RCC 7860 (cell line): ENCODE measurements around the gene PTPRN2.

Experiments used
- DNase-seq: peaks from one replicate; pipeline ENCODE4 v3.0.0-alpha.2; 2015; ENCODE audit warnings: low spot score
- FAIRE-seq: peaks from 2 replicates; lab custom pipeline; 2012; peaks lifted over from hg19 to GRCh38; lab: Jason Lieb, UNC

The PTPRN2 gene

GRCh38 chr7:157694376-157694665 lies 893.3 kb downstream of the PTPRN2 start:
- DNase-seq (no peak), FAIRE-seq (no peak)

DNA sequence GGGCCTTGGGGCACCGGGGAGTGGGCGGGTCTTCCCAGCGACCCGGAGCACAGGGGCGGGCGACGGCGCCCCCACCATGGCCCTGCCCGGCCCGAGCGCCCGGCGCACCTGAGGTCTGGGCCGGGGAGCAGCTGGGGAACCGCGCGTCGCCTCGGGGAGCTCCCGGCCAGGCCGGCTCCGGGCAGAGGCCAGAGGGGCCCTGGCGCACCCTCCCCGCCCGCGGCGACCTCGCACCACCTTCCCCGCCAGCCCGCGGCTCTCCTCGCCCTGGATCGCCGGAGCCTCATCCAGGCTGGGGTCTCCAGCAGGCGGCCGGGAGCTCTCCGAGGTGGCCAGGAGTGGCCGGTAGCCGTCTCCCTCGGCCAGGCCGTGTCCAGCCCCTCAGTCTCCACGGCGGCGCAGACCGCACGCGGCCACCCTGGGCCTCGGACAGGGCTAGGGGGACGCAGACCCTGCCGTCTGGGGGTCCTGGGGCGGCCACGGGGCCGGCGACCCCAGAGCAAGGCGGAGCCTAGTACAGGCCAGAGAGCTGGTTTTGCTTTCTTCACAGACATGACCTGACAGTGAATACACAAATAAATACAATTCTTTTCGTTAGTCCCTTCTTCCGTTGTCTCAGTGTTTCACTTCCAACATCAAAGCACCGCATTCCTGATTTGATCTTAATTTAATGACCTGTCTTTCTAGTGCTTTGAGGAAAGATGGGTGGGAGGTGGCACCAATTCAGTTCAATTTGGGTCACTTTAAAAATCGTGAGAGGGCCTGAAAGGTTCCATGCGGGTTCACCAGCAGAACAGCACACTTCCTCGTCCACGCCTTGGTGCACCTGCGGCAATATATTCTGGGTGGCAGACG lies 893.9 kb downstream of the PTPRN2 start:
- DNase-seq: no peak
- no peak for FAIRE-seq

GRCh38 chr7:157693071-157693520 lies 894.5 kb downstream of the PTPRN2 start:
- DNase-seq (no peak), FAIRE-seq (no peak)

DNA sequence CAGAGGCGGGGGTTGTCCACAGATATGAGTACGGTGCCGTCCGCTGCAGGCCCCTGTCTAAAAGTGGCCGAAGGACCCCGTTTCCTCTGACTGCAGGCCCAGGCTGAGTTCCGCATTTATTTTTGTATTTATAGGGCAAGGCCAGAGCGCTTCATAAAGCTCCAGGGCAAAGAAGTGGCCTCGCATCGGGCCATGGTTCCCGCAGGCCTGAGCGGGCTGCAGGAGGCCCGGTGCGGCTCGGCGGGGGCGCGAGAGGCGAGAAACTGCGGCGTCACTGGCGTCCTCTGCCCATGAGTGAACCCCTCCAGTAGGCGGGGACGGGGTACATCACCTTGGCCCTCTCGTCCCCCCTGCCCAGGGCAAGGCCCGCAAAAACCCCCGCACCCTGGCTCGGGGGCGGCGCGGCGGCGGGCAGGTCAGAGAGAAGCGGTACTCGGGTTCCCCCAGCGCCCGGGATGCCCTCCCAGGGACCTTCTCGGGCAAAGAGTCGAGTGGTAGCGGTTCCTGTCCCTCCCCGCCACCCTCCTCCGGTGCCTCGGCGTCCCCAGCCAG lies 895.1 kb downstream of the PTPRN2 start:
- FAIRE-seq (no peak), DNase-seq (no peak)

DNA sequence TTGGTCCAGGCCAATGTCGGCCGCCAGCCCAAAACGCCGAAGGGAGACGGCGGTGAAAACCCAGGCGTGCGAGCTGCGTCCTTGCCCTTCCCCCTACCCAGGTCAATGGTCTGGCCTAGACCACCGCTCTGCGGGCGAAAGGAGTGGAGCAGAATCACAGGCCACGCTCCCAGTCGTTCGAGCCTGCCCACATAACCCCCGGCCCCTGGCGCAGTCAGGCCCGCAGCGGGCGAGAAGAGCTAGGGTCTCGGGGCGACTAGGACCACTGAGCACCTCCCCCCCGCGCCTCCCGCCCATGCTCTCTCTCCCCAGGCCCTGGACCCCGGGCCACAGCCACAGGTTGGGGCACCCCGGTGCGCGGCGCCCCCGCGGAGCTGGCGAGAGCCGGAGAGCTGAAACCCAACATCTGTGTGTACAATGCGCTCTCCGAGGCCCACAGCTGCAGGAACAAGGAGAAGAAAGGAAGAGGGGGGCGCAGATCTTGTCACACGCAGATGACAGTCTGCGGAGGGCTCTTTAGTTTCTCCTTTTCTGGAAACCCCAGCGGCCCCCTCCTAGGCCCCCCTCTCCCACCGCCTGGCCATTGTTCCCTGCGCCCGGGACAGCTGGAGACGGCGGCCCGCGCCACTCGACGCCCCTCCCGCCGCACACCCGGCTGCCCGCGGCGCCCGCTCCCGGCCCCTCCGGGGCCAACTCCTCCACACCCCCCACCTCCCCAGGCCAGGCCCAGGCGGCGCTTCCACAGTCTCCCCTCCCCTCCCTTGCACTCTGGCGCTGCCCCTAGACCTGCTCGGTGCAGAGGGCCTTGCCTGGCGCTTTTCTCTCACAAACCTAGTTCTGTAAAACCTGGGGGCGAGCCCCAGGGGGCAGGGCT lies 895.8 kb downstream of the PTPRN2 start:
- DNase-seq: no peak
- FAIRE-seq: no peak

GRCh38 chr7:157690833-157691585 lies 896.6 kb downstream of the PTPRN2 start:
- DNase-seq: no peak
- FAIRE-seq: no peak

- FAIRE-seq (no peak), DNase-seq (no peak)
Measured at GRCh38 chr7:157690058-157690832, 897.4 kb downstream of the PTPRN2 start.

GRCh38 chr7:157689269-157690057 lies 898.2 kb downstream of the PTPRN2 start:
- DNase-seq: no peak

GRCh38 chr7:157688533-157689268 lies 898.9 kb downstream of the PTPRN2 start:
- no peak for FAIRE-seq

More at GRCh38 chr7:157689269-157690057, 898.2 kb downstream of the PTPRN2 start:
- no peak for FAIRE-seq

DNA sequence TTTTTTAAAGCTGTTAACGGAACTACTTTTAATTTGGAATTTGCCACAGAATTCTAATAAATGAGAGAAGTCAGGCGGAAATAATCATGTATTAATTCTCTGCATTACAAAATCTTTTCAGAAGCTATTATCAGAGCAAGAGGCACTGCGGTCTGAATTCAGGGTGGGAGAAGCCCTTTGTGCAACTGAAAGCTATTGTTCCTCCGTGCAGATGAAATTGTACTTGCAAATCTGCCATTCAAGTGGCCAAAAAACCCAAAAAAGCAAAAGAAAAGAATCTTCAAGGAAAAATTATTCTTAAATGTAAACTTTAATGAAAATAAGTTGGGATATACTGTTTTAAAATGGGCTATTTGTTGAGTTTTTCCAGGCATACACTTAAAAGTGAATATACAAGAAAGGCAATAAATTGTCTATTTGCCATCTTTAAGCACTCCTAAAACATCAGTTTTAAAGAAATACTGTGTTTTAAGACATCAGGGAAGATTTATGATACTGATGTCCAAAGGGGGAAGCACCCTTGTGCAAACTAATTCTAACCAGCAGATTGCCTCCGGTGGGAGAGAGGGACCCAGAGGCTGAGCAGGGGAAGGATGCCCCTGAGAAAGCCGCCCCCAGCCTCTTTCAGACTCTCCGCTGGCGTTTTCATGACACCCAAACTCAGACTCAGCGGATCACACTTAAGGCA lies 899.6 kb downstream of the PTPRN2 start:
- no peak for FAIRE-seq
- DNase-seq: no peak

More at GRCh38 chr7:157688533-157689268, 898.9 kb downstream of the PTPRN2 start:
- DNase-seq: no peak

DNA sequence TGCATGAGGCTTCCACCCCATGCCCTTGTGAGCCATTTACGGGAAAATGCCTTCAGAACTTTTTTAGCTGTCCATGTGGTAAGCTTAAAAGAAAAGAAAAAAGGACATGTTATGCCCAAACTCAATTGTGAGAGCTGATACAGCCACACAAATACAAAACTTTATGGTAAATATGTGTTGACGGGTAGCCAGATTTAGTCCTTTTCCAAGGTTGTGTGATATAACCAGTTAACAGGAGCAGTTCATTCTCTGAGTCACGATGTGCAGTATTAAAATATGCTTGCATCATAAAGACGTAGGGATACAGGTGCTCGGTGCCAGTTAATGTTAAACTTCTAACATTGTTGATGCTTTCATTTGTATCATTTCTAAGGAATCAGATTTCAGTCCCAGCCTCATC lies 900.5 kb downstream of the PTPRN2 start:
- DNase-seq (no peak), FAIRE-seq (no peak)

DNA sequence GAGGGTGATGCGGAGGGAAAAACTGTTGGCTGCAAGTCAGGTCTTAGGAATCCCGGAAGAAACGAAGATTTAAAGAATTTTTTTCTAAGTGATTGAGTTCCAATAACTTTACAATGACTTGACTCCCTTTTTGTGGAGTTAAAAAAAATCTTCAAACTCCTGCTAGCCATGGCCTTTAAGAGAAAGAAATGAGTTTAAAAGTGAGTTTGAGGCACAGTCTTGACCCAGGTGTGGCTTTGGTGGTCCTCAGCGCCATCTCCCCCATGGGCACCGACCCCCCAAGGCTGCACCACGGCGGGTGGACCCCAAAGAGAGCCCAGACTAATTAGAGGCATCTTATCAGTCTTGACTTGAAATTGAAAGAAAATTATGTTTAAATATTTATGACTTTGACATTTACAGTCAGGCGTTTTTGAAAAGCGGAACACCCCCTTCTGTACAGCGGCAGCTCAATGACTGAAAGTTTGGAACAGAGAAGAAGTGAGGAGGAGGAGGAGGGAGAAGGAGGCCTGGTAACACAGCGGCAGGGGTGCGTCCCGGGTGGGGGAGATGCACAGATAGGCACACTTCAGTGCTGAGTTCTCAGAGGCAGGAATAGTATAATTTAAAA lies 901.2 kb downstream of the PTPRN2 start:
- DNase-seq (no peak), FAIRE-seq (no peak)

- DNase-seq (no peak), FAIRE-seq (no peak)
Measured at GRCh38 chr7:157685430-157686284, 902.0 kb downstream of the PTPRN2 start.

DNA sequence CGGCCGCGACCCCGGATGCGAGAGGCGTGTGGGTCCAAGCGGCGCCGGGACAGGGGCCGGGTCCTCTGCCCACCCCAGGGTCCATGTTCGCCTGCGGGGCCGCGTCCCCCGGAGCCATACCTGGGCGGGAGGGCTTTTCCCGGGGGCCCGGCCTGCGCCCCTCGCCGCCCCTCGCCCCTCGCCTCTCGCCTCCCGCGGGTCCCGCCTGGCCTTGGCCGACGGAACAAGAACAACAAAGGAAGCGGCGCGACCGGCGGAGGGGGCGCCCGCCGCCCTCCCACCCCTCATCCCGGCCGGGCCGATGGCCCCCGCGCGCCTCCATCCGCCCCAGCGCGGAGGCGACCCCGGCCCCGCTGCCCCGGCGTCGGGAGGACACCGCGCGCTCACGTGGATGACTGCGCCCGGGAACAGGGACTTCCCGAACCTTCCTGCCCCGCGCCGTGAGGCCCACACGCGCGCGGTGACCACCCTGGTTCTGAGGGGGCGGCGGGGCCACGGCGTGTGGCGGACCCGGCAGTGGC lies 902.7 kb downstream of the PTPRN2 start:
- no peak for FAIRE-seq

GRCh38 chr7:157684157-157684908 lies 903.3 kb downstream of the PTPRN2 start:
- no peak for DNase-seq
- no peak for FAIRE-seq

More for the DNA sequence above, 902.7 kb downstream of the PTPRN2 start:
- DNase-seq: no peak

GRCh38 chr7:157683747-157684156 lies 903.9 kb downstream of the PTPRN2 start:
- FAIRE-seq (no peak), DNase-seq (no peak)
